HG03045 (cell line): ENCODE data around the gene DLK1.

Experiments used
- ATAC-seq: cut with Tn5 transposase; IDR thresholded peaks from one replicate; pipeline ENCODE4 v1.9.1; 2021; ENCODE audit warnings: mild to moderate bottlenecking, moderate library complexity; ENCODE audit not compliant: unreplicated experiment

DLK1 gene

DNA sequence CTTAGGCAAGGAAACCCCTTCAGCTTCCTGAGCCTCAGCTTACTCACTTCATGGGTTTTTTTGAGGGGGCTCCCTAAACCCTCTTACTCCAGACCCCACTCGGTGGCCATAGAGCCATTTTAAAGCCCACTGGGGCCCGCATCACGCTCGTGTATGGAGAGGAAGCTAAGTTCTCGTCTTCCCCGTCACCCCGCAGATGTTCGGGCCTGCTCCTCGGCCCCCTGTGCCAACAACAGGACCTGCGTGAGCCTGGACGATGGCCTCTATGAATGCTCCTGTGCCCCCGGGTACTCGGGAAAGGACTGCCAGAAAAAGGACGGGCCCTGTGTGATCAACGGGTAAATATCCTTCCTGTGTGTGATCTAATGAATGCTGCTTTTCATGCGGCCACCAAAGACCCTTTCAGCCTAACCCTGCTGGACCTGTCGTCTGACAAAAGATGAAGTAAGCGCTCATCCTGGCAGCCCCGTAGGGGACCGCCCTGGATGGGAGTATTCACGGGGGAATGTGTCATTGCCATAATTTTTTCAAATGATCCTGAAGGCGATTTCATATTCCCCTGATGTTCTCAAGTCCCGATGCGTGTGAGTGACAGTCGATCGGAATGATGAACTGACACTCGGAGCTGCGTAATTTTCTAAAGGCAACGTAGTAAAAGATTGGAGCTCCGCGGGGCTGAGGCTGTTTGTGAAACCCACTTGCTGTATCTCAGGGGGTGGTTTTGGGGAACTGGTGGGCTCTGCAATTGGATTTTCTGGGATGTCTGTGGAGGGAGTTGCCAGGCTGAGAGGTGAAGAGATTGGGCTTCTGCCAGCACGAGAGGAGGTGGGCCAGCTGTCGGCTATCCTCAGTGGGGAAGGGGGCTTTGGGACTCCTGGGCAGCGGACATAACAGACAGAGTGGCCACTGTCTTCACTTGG, 5.4 kb downstream of the DLK1 start:
- ATAC-seq: no peak

DNA sequence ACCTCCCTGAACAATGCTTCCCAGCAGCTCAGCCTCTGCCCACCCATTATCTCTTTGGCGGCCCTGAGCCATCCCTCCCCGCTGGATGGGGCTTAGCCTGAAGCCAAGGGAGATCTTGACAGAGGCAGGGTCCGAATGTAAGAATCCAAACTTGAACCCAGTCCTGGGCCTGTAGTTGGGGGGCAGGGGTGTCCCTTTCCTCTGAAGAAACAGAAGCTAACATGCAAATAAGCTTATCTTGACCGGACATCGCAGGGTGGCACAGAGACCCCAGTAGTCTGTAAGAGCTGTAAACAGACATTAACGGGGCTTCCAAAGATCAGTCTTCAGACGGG, 6.0 kb downstream of the DLK1 start:
- no peak for ATAC-seq

DNA sequence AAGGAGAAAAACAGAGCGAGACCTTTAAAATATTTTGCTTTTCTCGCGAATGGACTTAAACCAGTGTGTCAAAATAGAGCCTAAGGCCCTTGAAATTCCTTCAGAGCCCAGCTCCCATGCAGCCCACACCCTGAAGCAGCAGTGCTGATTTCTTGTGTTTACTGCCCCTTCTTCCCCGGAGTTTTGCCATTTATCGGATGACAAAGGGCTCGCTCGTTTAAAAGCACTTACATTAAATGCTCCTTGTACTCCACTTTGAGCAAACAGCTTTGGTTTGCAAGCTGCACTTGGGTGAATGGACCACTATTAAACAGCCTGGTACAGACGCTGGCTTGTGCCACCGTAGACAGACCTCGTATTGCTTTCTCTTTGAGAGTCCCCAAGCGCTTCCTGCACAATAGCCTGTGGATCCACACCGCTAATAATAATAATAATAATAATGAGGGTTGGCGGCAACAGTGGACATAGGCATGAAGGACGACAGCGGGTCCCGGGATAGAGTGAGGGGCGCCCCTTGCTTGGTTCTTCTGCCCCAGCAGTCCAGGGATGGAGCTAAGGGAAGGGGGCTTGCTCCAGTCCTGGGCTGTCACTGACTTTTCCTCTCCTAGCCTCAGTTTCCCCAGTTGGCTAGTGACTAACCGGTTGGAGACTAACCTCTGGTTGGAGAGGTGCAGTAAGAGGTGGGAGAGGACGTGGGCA, 6.6 kb downstream of the DLK1 start:
- ATAC-seq: no peak

DNA sequence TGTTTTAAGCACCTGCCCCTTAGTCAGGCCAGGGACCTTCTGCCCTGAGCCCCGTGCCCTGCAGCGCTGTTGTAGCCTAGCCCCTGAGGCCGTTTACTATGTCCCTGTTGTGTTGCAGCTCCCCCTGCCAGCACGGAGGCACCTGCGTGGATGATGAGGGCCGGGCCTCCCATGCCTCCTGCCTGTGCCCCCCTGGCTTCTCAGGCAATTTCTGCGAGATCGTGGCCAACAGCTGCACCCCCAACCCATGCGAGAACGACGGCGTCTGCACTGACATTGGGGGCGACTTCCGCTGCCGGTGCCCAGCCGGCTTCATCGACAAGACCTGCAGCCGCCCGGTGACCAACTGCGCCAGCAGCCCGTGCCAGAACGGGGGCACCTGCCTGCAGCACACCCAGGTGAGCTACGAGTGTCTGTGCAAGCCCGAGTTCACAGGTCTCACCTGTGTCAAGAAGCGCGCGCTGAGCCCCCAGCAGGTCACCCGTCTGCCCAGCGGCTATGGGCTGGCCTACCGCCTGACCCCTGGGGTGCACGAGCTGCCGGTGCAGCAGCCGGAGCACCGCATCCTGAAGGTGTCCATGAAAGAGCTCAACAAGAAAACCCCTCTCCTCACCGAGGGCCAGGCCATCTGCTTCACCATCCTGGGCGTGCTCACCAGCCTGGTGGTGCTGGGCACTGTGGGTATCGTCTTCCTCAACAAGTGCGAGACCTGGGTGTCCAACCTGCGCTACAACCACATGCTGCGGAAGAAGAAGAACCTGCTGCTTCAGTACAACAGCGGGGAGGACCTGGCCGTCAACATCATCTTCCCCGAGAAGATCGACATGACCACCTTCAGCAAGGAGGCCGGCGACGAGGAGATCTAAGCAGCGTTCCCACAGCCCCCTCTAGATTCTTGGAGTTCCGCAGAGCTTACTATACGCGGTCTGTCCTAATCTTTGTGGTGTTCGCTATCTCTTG, 7.6 kb downstream of the DLK1 start:
- ATAC-seq: no peak

DNA sequence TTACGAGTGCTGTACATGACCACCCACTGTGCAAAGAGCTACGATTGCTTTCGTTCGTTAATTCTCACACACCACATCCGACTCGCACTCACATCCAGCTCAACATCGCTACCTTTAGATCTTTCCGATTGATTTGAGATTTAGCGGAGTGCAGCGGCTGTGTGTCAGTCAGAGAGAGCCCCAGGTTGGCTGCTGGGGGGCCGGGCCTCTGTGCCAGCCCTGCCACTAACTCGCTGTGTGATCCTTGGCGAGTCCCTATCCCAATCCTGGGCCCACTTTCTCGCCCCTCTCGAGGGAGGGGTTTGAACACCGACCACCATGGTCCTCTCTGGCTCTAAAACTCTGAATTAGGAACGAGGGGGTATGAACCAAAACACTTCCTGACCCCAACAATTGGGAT, 8.6 kb downstream of the DLK1 start:
- ATAC-seq: no peak

DNA sequence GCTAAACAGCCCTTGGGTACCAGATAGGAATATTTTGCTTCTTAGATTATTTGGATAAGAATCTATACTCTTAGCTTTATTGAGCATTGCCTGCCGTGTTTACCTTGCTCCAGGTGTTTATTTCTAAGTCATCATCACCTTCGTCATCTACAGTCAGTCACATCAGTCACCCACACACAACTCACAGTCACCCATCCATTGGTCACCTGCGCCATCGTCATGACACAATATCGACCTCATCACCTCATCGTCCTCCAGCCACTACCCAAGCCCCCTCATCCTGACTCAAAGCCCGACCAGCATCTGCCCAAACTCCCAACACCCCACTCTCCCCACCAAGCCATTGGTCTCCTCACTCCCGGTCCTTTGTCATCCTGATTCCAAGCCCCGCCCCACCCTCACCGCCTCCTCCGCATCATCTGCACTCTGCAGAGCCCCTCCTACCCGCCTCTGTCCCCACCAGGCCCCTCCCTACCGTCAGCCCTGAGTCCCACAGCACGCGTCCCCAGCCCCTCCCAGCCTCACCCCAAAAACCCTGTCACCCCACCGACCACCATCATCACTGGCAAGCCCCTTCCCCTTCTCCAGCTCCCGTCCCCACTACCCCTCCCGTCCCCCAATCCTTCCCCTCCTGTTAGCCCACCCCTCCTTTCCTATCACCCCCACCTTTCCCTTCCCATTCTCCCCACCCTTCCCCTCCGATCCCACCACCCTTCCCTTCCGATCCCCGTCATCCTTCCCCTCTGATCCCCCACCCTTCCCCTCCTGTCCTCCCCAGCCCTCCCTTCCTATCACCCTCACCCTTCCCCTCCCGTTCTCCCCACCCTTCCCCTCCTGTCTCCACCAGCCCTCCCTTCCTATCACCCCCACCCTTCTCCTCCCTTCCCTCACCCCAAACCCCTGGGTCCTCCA, 9.8 kb downstream of the DLK1 start:
- no peak for ATAC-seq

DNA sequence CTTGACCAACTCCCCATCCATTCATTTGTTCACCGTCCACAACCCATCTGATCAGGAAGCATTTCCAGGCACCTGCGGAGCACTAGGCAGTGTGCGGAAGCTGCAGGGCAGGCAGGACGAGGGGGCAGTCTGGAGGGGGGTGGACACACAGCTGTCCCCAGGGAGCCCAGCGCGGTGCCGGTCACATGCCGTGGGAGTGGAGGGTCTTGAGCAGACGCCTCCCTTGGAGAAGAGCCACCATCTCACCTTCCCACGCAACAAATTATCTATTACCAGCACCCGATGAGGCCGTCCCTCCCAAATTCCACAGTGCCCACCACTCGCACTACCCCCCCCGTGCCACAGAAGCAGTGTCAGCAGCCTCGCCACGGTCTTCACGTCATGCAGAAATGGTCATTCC, 10.8 kb downstream of the DLK1 start:
- ATAC-seq: no peak

DNA sequence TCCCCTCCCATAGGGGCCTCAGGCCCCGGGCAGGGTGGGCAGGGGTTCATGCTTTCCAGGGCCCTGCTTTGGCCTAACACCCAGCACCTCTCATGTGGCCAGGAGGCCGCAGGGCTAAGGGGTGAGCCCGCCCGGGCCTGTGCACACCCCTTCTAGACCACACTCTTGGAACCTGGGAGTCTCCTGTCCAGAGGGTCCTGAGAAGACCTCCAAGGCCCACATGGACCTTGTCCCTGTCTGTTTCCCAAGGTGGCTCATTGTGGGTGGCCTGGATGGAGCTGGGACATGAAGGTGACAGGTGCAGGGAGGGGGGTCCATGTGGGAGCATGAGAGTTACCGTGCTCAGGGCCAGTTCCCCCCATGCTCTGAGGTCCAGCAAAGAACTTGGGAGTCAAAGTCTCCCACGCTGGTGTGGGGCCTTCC, 11.6 kb downstream of the DLK1 start:
- no peak for ATAC-seq

DNA sequence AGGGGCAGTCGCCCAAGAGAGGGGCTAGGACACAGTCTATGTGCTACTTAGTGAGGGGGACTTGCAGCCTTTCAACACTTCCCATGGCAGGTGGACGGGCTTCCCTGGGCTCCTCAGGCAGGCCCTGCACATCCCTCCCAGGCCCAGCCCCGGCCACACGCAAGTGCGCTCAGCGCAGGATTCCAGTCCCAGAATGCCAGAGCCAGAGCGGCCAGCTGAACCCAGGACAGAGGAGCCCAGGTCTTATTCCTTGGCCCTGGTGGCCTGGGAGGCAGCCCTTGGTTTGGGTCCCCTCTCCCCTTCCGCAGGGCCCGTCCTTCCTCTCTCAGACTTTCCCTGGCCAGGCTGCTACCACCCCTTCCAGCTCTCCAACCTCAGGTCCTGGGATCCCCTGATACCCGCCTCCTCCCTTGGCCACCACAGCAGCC, 12.0 kb downstream of the DLK1 start:
- ATAC-seq: no peak

DNA sequence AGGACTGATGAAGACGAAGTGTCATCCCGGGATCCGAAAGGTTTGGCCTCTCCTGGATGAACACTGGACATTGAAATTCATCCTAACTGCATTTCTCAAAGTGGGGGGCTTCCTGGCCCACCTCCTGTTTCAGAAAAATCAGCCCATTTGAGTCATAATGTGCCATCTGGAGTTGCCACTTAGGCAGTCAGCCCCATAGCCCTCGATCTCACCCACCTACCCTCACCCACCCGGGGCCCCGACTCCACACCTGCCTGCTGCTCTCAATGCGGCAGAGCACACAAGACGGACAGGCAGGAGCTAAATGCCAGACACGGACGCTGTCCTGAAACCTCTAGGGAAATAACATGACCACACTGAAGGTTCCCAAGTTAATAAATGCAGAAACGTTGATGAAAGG, 12.6 kb downstream of the DLK1 start:
- ATAC-seq: no peak

DNA sequence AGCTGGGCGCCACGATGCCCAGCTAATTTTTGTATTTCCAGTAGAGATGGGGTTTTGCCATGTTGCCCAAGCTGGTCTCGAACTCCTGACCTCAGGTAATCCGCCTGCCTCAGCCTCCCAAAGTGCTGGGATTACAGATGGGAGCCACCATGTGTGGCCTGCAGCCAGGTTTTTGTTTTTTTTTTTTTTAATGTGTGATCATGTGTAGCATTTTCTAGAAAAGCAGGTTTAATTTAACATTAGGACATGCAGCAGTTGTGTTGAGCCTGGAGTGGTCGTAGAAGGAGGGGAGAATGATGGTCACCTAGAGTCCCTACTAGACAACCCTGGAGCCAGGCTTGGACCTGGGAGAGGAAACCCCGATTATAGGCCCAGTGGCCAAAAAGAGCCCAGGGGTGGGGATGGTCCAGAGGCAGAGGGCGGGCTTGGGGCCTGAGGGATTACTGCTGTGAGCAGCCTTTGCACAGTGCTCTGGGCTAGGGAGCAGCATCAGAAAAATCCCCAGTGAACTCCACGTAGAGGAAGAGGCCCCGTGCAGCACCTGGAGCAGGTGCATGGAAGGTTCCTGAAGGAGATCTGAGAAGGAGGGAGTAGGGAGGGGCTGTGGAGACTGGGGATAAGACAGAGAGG, 13.6 kb downstream of the DLK1 start:
- no peak for ATAC-seq

DNA sequence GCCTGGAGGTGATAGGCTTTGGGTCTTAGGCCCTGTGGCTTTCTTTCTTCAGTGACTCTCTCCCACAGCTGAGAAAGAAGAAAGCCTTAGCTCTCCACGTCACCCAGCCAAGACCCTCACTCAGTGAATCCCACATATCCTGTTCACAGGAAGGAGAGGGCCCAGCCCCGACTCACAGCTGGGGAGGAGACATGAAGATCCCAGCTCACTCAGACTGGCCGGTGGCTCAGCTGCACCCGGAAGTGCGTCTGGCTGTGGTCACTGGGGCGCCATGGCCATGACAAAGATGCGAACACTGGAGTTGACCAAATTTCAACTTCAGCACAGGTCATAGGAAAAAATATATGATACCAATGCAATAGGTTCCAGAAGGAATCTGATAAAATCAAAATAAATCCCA, 14.2 kb downstream of the DLK1 start:
- no peak for ATAC-seq

DNA sequence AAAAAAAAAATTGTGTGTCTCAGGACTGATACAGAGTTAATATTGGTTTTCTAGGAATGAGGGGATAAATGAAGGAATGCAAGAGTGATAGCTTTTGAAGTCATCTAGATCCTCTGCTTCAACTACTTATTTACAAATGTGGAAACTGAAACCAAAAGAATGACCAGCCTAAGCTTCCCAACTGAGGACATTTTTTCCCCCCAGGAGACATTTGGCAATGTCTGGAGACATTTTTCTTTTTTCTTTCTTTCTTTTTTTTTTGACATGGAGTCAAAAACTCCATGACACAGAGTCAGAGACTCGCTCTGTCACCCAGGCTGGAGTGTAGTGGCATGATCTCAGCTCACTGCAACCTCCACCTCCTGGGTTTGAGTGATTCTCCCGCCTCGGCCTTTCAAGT, 15.3 kb downstream of the DLK1 start:
- ATAC-seq: no peak

DNA sequence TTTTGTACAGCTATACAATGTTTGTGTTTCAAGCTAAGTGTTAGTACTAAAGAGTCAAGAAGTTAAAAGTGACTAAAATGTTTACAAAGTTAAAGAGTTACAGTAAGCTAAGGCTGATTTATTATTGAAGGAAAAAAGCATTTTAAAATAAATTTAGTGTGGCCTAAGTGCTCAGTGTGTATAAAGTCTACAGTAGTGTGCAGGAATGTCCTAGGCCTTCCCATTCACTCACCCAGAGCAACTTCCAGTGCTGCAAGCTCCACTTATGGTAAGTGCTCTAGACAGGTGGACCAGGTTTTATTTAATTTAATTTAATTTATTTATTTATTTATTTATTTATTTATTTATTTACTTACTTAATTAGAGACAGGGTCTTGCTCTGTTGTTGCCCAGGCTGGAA, 19.6 kb downstream of the DLK1 start:
- ATAC-seq: no peak

DNA sequence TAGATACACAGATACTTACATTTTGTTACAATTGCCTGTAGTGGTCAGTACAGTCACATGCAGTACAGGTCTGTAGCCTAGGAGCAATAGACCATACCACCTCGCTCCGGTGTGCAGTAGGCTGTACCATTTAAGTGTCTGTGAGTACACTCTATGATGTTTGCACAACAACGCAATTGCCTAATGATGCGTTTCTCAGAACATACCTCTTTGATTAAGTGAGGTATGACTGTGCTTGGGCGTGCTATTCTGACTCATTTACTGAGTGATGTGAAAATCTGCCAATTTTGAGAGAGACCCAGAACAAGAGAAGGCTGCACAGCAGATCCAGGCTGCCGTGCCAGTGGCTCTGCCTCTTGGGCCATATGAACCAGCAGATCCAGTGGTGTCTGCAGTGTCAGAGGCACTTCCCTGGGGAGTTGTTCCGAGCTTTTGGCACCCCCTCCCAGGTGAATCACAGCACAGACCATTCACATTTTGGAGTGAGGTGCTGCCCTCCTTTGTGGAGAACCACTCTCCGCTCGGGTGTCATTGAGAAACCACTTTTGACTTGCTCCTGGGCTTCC, 20.4 kb downstream of the DLK1 start:
- ATAC-seq: no peak

DNA sequence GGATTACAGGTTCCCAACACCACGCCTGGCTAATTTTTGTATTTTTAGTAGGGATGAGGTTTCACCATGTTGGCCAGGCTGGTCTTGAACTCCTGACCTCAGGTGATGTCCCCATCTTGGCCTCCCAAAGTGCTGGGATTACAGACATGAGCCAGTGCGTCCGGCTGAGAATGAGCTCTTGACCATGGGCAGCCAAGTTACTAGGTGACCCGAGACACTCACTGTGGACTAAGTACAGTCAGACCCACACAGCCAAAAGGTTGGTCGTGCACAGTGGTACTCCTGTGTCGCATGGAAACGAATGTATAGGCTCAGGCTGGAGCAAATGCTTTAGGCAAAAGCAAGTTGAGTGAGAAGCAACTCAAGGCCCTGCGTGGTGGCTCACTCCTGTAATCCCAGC, 21.0 kb downstream of the DLK1 start:
- no peak for ATAC-seq

DNA sequence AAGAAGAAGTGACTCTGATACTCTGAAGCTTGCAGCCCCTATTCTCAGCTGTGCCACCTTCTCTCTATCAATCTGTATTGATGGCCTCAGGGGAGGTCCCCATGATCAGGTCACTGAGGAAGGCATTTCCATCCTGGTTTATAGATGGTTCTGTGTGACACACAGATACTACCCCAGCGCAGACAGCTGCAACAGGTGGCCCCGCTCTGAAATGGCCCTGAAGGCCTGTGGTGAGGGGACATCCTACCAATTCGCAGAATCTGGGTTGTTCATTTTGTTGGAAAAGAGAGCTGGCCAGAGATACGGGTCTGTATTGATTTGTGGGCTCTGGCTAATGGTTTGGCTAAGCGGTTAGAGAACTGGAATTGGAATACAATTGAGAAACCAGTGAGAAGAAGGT, 21.7 kb downstream of the DLK1 start:
- no peak for ATAC-seq

DNA sequence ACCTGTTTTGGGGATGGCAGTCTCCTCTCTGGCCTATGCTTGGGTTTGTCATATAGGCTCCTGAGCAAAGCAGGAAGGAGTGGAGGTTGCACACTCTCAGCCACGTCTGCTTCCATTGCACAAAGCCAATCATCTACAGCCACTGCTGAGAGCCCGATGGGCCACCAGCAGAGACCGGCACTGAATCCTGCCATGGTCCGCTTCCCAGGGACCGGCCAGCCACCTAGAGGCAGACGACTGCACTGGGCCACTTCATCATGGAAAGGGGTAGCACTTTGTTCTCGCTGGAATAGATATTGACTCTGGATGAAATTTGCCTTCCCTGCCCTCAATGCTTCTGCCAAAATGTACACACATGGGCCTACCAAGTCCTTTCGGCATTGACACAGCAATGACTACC, 22.3 kb downstream of the DLK1 start:
- ATAC-seq: no peak

DNA sequence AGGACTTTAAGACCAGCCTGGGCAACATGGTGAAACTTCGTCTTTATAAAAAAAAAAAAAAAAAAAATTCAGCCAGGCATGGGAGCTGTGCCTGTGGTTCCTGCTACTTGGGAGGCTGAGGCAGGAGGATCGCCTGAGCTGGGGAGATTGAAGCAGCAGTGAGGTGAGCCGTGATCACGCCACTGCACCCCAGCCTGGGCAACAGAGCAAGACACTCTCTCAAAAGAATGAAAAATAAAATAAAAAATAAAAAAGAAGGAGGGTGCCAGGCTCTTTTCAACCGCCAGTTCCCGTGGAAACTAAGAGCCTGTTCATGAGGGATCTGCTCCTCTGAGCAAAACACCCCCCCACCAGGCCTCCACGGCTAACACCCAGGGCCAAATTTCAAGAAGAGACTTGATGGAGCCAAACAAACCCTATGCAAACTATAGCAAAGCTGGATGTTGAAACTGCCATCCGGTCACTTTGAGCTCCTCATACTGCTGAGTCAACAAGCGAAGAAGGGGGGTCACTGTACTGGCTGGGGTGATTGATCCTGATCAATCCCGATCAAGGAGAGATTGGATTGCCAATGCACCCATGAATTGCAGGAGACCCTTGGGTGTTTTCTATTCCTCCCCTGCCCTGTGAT, 23.4 kb downstream of the DLK1 start:
- no peak for ATAC-seq
